ELR (cell line): Measurements from ENCODE around the gene SEC61A2.
"Not testable (repeated sequence)": the region's sequence is repeated elsewhere in the genome, so short reads cannot be mapped to it uniquely, and the experiment has no call there.

Experiments used
- DNase-seq: peaks from one replicate; pipeline ENCODE4 v3.0.0-alpha.2; 2015; ENCODE audit warnings: low read depth

Gene SEC61A2

GRCh38 chr10:12160664-12161063 lies 31.2 kb downstream of the SEC61A2 start:
- no peak for DNase-seq

GRCh38 chr10:12162927-12163326 lies 33.5 kb downstream of the SEC61A2 start:
- no peak for DNase-seq

GRCh38 chr10:12164085-12164484 lies 34.6 kb downstream of the SEC61A2 start:
- no peak for DNase-seq

- DNase-seq = no peak
Observed at GRCh38 chr10:12165036-12165435, 35.6 kb downstream of the SEC61A2 start.

- DNase-seq = no peak
Observed at GRCh38 chr10:12165999-12166775, 36.7 kb downstream of the SEC61A2 start.

GRCh38 chr10:12171512-12171911 lies 42.0 kb downstream of the SEC61A2 start:
- DNase-seq = not testable (repeated sequence)

- peak; percentile 97 for DNase-seq
Observed at GRCh38 chr10:12177642-12178041, 48.2 kb downstream of the SEC61A2 start.

- DNase-seq = no peak
Observed at GRCh38 chr10:12179606-12180170, 50.2 kb downstream of the SEC61A2 start.

- DNase-seq = no peak
Observed at GRCh38 chr10:12180221-12180974, 50.9 kb downstream of the SEC61A2 start.

GRCh38 chr10:12181065-12181775 lies 51.7 kb downstream of the SEC61A2 start:
- DNase-seq = peak; percentile 84

- no peak for DNase-seq
Observed at GRCh38 chr10:12184165-12184564, 54.7 kb downstream of the SEC61A2 start.

- peak; percentile 81 for DNase-seq
Observed at GRCh38 chr10:12186323-12186722, 56.8 kb downstream of the SEC61A2 start.

GRCh38 chr10:12187321-12187905 lies 57.9 kb downstream of the SEC61A2 start:
- DNase-seq = no peak

GRCh38 chr10:12188656-12189055 lies 59.2 kb downstream of the SEC61A2 start:
- no peak for DNase-seq

GRCh38 chr10:12189426-12189825 lies 59.9 kb downstream of the SEC61A2 start:
- no peak for DNase-seq

GRCh38 chr10:12191715-12192114 lies 62.2 kb downstream of the SEC61A2 start:
- peak; percentile 17 for DNase-seq

GRCh38 chr10:12193193-12193592 lies 63.7 kb downstream of the SEC61A2 start:
- peak; percentile 46 for DNase-seq

GRCh38 chr10:12194752-12195271 lies 65.3 kb downstream of the SEC61A2 start:
- peak; percentile 46 for DNase-seq

GRCh38 chr10:12195281-12195602 lies 65.8 kb downstream of the SEC61A2 start:
- no peak for DNase-seq

GRCh38 chr10:12195603-12196506 lies 66.4 kb downstream of the SEC61A2 start, which contains the start of the genes CDC123 and NUDT5:
Gene CDC123, plus strand, starts transcription at chr10:12196188. Its CDS starts 58 bp downstream, at chr10:12196246.
Gene NUDT5, minus strand, starts transcription at chr10:12195891. Its CDS starts 9,600 bp downstream, at chr10:12186291.
- DNase-seq = peak; percentile 93
